Measurements from ENCODE around the gene OR1A1. TPM values are rescaled to one million over a fixed set of nuclear protein-coding genes. Genes with fewer than 3 reads are reported as not detected.

The OR1A1 gene
- total and polyA plus RNA-seq, 2 of the 13 experiments (the other 11 are each of a cell fraction or from before 2014, with no cell fraction given): not detected

DNA sequence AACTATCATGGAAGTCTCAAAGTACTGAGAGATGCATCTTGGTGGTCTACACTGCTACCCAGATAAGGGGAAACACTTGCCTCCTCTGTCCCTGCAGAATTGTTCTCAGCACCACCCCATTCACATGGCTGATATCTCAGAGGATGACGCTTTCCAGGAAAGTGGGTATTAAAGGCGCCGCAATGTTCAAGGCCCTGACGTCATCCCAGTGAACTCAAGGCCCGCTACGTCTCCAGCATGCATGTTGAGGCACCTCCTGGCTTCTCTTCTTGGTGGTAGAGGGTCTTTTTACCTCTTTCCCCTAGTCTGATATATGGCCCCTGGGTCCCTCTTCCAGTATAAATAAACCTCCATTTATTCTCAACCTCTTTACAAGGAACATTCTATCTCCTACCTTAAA is 1.0 kb downstream of the OR1A1 start:
- H3K27ac ChIP-seq (ENCODE audit: extremely low read length, insufficient read depth, low read length): no peak overlapping the region
- H3K9ac ChIP-seq (ENCODE audit: insufficient read depth, low read depth, low read length): no peak overlapping the region
- no peaks in the 10 kb centered on the region for H3K4me1 ChIP-seq (ENCODE audit: insufficient read depth, low read length)
- BruUV-seq (replicated peaks): no TSS peak
- no peaks in the 10 kb centered on the region for H3K79me2 ChIP-seq (ENCODE audit: insufficient read depth, low read length)
- in situ Hi-C loops (cut with HindIII; ENCODE audit: extremely low pct_ligation_motif_present, low pct_unique_long_range_greater_than_20kb) (no loop called here), intact Hi-C loops (cut with micrococcal nuclease; ENCODE audit: unreplicated experiment) (no loop called here)
- no peak for FAIRE-seq
- no peaks in the 10 kb centered on the region for H3K9me3 ChIP-seq (ENCODE audit: low read length)
- peaks cover 0 to 5% of the 10 kb centered on the region in 2 experiments; a peak in 2 of 5 replicates for H3K27me3 ChIP-seq (ENCODE audit: control insufficient read depth in 1 of 2, insufficient read depth in 2 of 2, low read length in 2 of 2)
- 47% methylated on average over 6 of the region's 6 CpGs for WGBS (ENCODE audit: low lambda C conversion rate)
- no peaks in the 10 kb centered on the region for H4K20me1 ChIP-seq (ENCODE audit: insufficient read depth, low read length)
- no peak overlapping the region for H3K4me2 ChIP-seq (ENCODE audit: low read depth, low read length)
- ATAC-seq: no peak
- no peak overlapping the region for H3K4me3 ChIP-seq (replicated peaks in 1 of 3; ENCODE audit: insufficient read depth in 1 of 3, low read depth in 2 of 3, low read length in 3 of 3)
- TF ChIP-seq U2AF2 (IDR thresholded peaks at IDR 0.05; ENCODE audit: low read depth, low read length) (no peak), MATR3 (CRISPR knock-in tag; IDR thresholded peaks at IDR 0.05) (no peak), ATF7 (IDR thresholded peaks at IDR 0.05) (peak; percentile 78), ATF7 (CRISPR knock-in tag; IDR thresholded peaks at IDR 0.05) (no peak), CREB1 (IDR thresholded peaks at IDR 0.05) (peak; percentile 80), CREB1 (CRISPR knock-in tag; IDR thresholded peaks at IDR 0.05) (no peak), ZNF740 (CRISPR knock-in tag; IDR thresholded peaks at IDR 0.05) (no peak)
- ChIA-PET CTCF (ENCODE audit: low intra/inter-chr PET ratio, low total read pairs) (no interaction called here), POLR2A (no interaction called here)
- H2AFZ ChIP-seq (ENCODE audit: low read length): no peak overlapping the region
- no peaks in the 10 kb centered on the region for H3K36me3 ChIP-seq (replicated peaks in 1 of 2; ENCODE audit: control insufficient read depth in 1 of 2, insufficient read depth in 2 of 2, low read length in 2 of 2)
- DNase-seq (ENCODE audit: low spot score): no peak

- Histone ChIP-seq H2AFZ (ENCODE audit: low read length) (no peak overlapping the region), H3K4me1 (ENCODE audit: insufficient read depth, low read length) (no peaks in the 10 kb centered on the region), H3K27ac (ENCODE audit: extremely low read length, insufficient read depth, low read length) (no peak overlapping the region), H4K20me1 (ENCODE audit: insufficient read depth, low read length) (no peaks in the 10 kb centered on the region), H3K4me2 (ENCODE audit: low read depth, low read length) (no peak overlapping the region), H3K9me3 (ENCODE audit: low read length) (no peaks in the 10 kb centered on the region), H3K36me3 (replicated peaks in 1 of 2; ENCODE audit: control insufficient read depth in 1 of 2, insufficient read depth in 2 of 2, low read length in 2 of 2) (no peaks in the 10 kb centered on the region), H3K27me3 (ENCODE audit: control insufficient read depth in 1 of 2, insufficient read depth in 2 of 2, low read length in 2 of 2) (no peaks in the 10 kb centered on the region; a peak in 1 of 5 replicates), H3K4me3 (replicated peaks in 1 of 3; ENCODE audit: insufficient read depth in 1 of 3, low read depth in 2 of 3, low read length in 3 of 3) (no peak overlapping the region), H3K79me2 (ENCODE audit: insufficient read depth, low read length) (no peaks in the 10 kb centered on the region), H3K9ac (ENCODE audit: insufficient read depth, low read depth, low read length) (no peak overlapping the region)
- in situ Hi-C loops (cut with HindIII; ENCODE audit: extremely low pct_ligation_motif_present, low pct_unique_long_range_greater_than_20kb) (no loop called here), intact Hi-C loops (cut with micrococcal nuclease; ENCODE audit: unreplicated experiment) (no loop called here)
- CTCF ChIA-PET (ENCODE audit: low intra/inter-chr PET ratio, low total read pairs): no interaction called here
- no TSS peak for BruUV-seq (replicated peaks)
- 19% methylated on average over 3 of the region's 3 CpGs for WGBS (ENCODE audit: low lambda C conversion rate)
- FAIRE-seq (no peak), ATAC-seq (no peak), DNase-seq (ENCODE audit: low spot score) (no peak)
- POLR2A ChIA-PET: no interaction called here
- TF ChIP-seq ZNF670 (CRISPR knock-in tag; IDR thresholded peaks at IDR 0.05; ENCODE audit: borderline replicate concordance): no peak
- no peak for TF ChIP-seq SIN3A (IDR thresholded peaks at IDR 0.05; ENCODE audit: borderline replicate concordance, low read depth, low read length)
- TF ChIP-seq, protein P1, sequence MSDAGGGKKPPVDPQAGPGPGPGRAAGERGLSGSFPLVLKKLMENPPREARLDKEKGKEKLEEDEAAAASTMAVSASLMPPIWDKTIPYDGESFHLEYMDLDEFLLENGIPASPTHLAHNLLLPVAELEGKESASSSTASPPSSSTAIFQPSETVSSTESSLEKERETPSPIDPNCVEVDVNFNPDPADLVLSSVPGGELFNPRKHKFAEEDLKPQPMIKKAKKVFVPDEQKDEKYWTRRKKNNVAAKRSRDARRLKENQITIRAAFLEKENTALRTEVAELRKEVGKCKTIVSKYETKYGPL (CRISPR knock-in tag; IDR thresholded peaks at IDR 0.05): no peak
- TF ChIP-seq ZBTB38 (CRISPR knock-in tag; IDR thresholded peaks at IDR 0.05): no peak
- TF ChIP-seq ZBTB20 (CRISPR knock-in tag; IDR thresholded peaks at IDR 0.05; ENCODE audit: borderline replicate concordance, low read depth): no peak
- TF ChIP-seq GTF3A (CRISPR knock-in tag; conservative IDR thresholded peaks at IDR 0.05): no peak
- TF ChIP-seq EP300 (IDR thresholded peaks at IDR 0.05; ENCODE audit: low read depth in 2 of 2, low read length in 2 of 2): no peak
- TF ChIP-seq EP300 (CRISPR knock-in tag; IDR thresholded peaks at IDR 0.05; ENCODE audit: borderline replicate concordance): no peak
- no peak for TF ChIP-seq ZNF3 (CRISPR knock-in tag; IDR thresholded peaks at IDR 0.05)
- no peak for TF ChIP-seq ZNF138 (CRISPR knock-in tag; IDR thresholded peaks at IDR 0.05; ENCODE audit: low read depth)
- TF ChIP-seq ZNF296 (CRISPR knock-in tag; conservative IDR thresholded peaks at IDR 0.05): no peak
- TF ChIP-seq RAD51 (IDR thresholded peaks at IDR 0.05; ENCODE audit: borderline replicate concordance): no peak
- TF ChIP-seq ZFP62 (CRISPR knock-in tag; IDR thresholded peaks at IDR 0.05): no peak
These were observed 5.5 kb downstream of the OR1A1 start for GRCh38 chr17:3213001-3213400.
